Liver (tissue), 9 donors: ENCODE data around the gene TSPYL2. TPM values are rescaled to one million over a fixed set of nuclear protein-coding genes. Genes with fewer than 3 reads are reported as not detected.

Experiments
- DNase-seq: peaks from one replicate; pipeline ENCODE4 v3.0.0-alpha.2; 2017; ENCODE audit warnings: low spot score
- H3K27ac ChIP-seq, 2 donors: one replicate each; pipeline ENCODE4 v1.7.0; 2013; ENCODE audit warnings: inconsistent platforms in 2 of 2, low read length in 2 of 2, control low read depth in 1 of 2, low read depth in 1 of 2, mild to moderate bottlenecking in 1 of 2
- H3K27me3 ChIP-seq, 4 donors: one replicate each; pipeline versions ENCODE4 v1.6.1 to v1.7.0; 2013; ENCODE audit warnings: low read length in 3 of 4, inconsistent platforms in 1 of 4, mild to moderate bottlenecking in 1 of 4, moderate library complexity in 1 of 4; ENCODE audit not compliant: control insufficient read depth in 4 of 4, insufficient read depth in 4 of 4
- H3K36me3 ChIP-seq, 4 donors: one replicate each; pipeline versions ENCODE4 v1.6.1 to v1.7.0; 2013; ENCODE audit warnings: low read length in 3 of 4, mild to moderate bottlenecking in 3 of 4, low read depth in 1 of 4, moderate library complexity in 1 of 4; ENCODE audit not compliant: control insufficient read depth in 4 of 4, insufficient read depth in 3 of 4
- H3K4me1 ChIP-seq, 4 donors: one replicate each; pipeline versions ENCODE4 v1.6.1 to v1.7.0; 2013; ENCODE audit warnings: low read length in 3 of 4, mild to moderate bottlenecking in 3 of 4, moderate library complexity in 1 of 4; ENCODE audit not compliant: control insufficient read depth in 4 of 4, insufficient read depth in 4 of 4
- H3K4me3 ChIP-seq, 3 donors: one replicate each; pipeline versions ENCODE4 v1.6.1 to v1.7.0; 2013; ENCODE audit warnings: low read length in 3 of 3, control low read depth in 1 of 3, low read depth in 1 of 3, mild to moderate bottlenecking in 1 of 3
- H3K9ac ChIP-seq, 2 donors: one replicate each; pipeline ENCODE4 v1.7.0; 2013; ENCODE audit warnings: low read length in 2 of 2, mild to moderate bottlenecking in 2 of 2, moderate library complexity in 2 of 2, control low read depth in 1 of 2, low read depth in 1 of 2
- H3K9me3 ChIP-seq, 4 donors: one replicate each; pipeline versions ENCODE4 v1.6.1 to v1.7.0; 2013; ENCODE audit warnings: low read length in 3 of 4; ENCODE audit not compliant: control insufficient read depth in 4 of 4
- ATF3 ChIP-seq: IDR thresholded peaks from 2 replicates; pipeline ENCODE4 v1.6.1; 2016; ENCODE audit warnings: antibody characterized with exemption
- CTCF ChIP-seq: fragments of 150-350 bp; IDR thresholded peaks from 2 replicates; pipeline ENCODE4 v1.5.1; 2017; ENCODE audit warnings: improper control_type of control experiment, low read depth, low read length; ENCODE audit not compliant: missing input control
- EGR1 ChIP-seq, 2 donors: IDR thresholded peaks; 2 replicates each; pipeline ENCODE4 v1.6.1; 2016 to 2018; ENCODE audit warnings: antibody characterized with exemption in 2 of 2, low read depth in 2 of 2
- FOXA1 ChIP-seq: IDR thresholded peaks from 2 replicates; pipeline ENCODE4 v1.6.1; 2016; ENCODE audit warnings: antibody characterized with exemption
- HNF4A ChIP-seq, 2 donors: conservative IDR thresholded peaks; 2 replicates each; pipeline ENCODE4 v1.6.1; 2016; ENCODE audit warnings: antibody characterized with exemption in 2 of 2, mild to moderate bottlenecking in 2 of 2
- HNF4G ChIP-seq: IDR thresholded peaks from 2 replicates; pipeline ENCODE4 v1.6.1; 2016; ENCODE audit warnings: antibody characterized with exemption
- JUND ChIP-seq, 2 donors: IDR thresholded peaks; 2 replicates each; pipeline ENCODE4 v1.6.1; 2016; ENCODE audit warnings: antibody characterized with exemption in 2 of 2
- MAX ChIP-seq: IDR thresholded peaks from 2 replicates; pipeline ENCODE4 v1.6.1; 2016; ENCODE audit warnings: antibody characterized with exemption
- RAD21 ChIP-seq, 2 donors: IDR thresholded peaks; 2 replicates each; pipeline ENCODE4 v1.6.1; 2016; ENCODE audit warnings: antibody characterized with exemption in 2 of 2, mild to moderate bottlenecking in 2 of 2
- REST ChIP-seq: IDR thresholded peaks from 2 replicates; pipeline ENCODE4 v1.6.1; 2016; ENCODE audit warnings: antibody characterized with exemption, mild to moderate bottlenecking
- RXRA ChIP-seq, 2 donors: IDR thresholded peaks; 2 replicates each; pipeline ENCODE4 v1.6.1; 2017 to 2018; ENCODE audit warnings: antibody characterized with exemption in 2 of 2, mild to moderate bottlenecking in 1 of 2
- TAF1 ChIP-seq: conservative IDR thresholded peaks from 2 replicates; pipeline ENCODE4 v1.6.1; 2016; ENCODE audit warnings: antibody characterized with exemption, mild to moderate bottlenecking
- YY1 ChIP-seq: IDR thresholded peaks from 2 replicates; pipeline ENCODE4 v1.6.1; 2016; ENCODE audit warnings: antibody characterized with exemption, mild to moderate bottlenecking
- ZBTB33 ChIP-seq: IDR thresholded peaks from 2 replicates; pipeline ENCODE4 v1.6.1; 2016; ENCODE audit warnings: antibody characterized with exemption
- WGBS: extraction: QIAGEN DNeasy Blood & Tissue Kit; methylation state at CpG from one replicate; pipeline ENCODE4 v1.1.7; 2013; 5-methylcytosine and 5-hydroxymethylcytosine counted together
- polyA plus RNA-seq, 2 donors: library from polyadenylated mRNA; stranded (reverse) in 1 of 2; unstranded in 1 of 2; fragments of 200-250 nt in 1 of 2; fragments of >200 nt in 1 of 2; fragmentation: Nextera tagmentation in 1 of 2; extraction: Ambion mirVana in 1 of 2; gene quantifications; one replicate each; pipeline versions ENCODE4 v1.2.1 to v1.2.3, GENCODE V29; 2013 to 2015
- total RNA-seq, 2 donors: library from RNA; depleted of rRNA; stranded (reverse); fragments of >200 nt; gene quantifications; one replicate each; pipeline ENCODE4 v1.2.3, GENCODE V29; 2014
- donor health status: healthy.
- donor health status: healthy.
- donor health status: healthy.
- donor health status: healthy.
- donor health status: healthy.

The TSPYL2 gene
- total and polyA plus RNA-seq, 4 donors = 2.5 to 8.0 (median 4.8) TPM

GRCh38 chrX:53082773-53083616, 828 bp downstream of the TSPYL2 start:
- Histone ChIP-seq H3K9ac (peak overlapping the region in 1 of 2 donors; percentile 53), H3K4me1 (peaks cover 3 to 30% (median 16%) of the 10 kb centered on the region in 4 donors), H3K4me3 (peak overlapping the region; percentile 47 to 75 (median 68)), H3K27me3 (no peaks in the 10 kb centered on the region), H3K27ac (peak overlapping the region; percentile 79 to 91), H3K36me3 (peaks cover 0 to 9% (median 5%) of the 10 kb centered on the region in 4 donors), H3K9me3 (no peaks in the 10 kb centered on the region)
- TF ChIP-seq REST (no peak), HNF4A (conservative IDR thresholded peaks at IDR 0.05) (no peak), MAX (no peak), TAF1 (no peak), HNF4G (no peak), ATF3 (no peak), ZBTB33 (no peak), CTCF (no peak), RXRA (IDR thresholded peaks at IDR 0.05) (no peak), RAD21 (IDR thresholded peaks at IDR 0.05) (no peak)
- no peak for DNase-seq
- 11% methylated on average over 31 of the region's 31 CpGs for WGBS

GRCh38 chrX:53084043-53084570, 1.9 kb downstream of the TSPYL2 start:
- TF ChIP-seq HNF4G (no peak), JUND (IDR thresholded peaks at IDR 0.05) (no peak), EGR1 (IDR thresholded peaks at IDR 0.05; ENCODE audit: low read depth in 2 of 2) (no peak), FOXA1 (no peak), MAX (no peak), YY1 (no peak)
- DNase-seq = no peak
- no peak overlapping the region for H3K27ac ChIP-seq
- no peaks in the 10 kb centered on the region for H3K9me3 ChIP-seq
- 90% methylated on average over 4 of the region's 4 CpGs for whole genome bisulfite sequencing
- peaks cover 3 to 9% (median 5%) of the 10 kb centered on the region in 4 donors for H3K36me3 ChIP-seq
- no peaks in the 10 kb centered on the region for H3K27me3 ChIP-seq
- H3K4me3 ChIP-seq = no peak overlapping the region
- H3K4me1 ChIP-seq = peaks cover 3 to 41% (median 16%) of the 10 kb centered on the region in 4 donors
- H3K9ac ChIP-seq = no peak overlapping the region
